Right atrium auricular region (tissue), 2 donors: ENCODE data around the gene SLC6A4. TPM values are rescaled to one million over a fixed set of nuclear protein-coding genes. Genes with fewer than 3 reads are reported as not detected.

ENCODE experiments used
- DNase-seq: peaks from one replicate; pipeline ENCODE4 v3.0.0-alpha.2; 2019; ENCODE audit warnings: low spot score
- H3K27ac ChIP-seq, 2 donors: fragments of 200-600 bp; sonication (generic); 1 replicate in 1 of 2; 2 replicates in 1 of 2; pipeline ENCODE4 v1.5.1; 2016 to 2019
- H3K27me3 ChIP-seq, 2 donors: fragments of 200-600 bp; sonication (generic); one replicate each; pipeline versions ENCODE4 v1.5.1 to v1.6.0; 2017 to 2019
- H3K36me3 ChIP-seq: fragments of 200-600 bp; sonication (generic); one replicate; pipeline ENCODE4 v1.5.1; 2016
- H3K4me1 ChIP-seq, 2 donors: fragments of 200-600 bp; sonication (generic); one replicate each; pipeline versions ENCODE4 v1.5.1 to v1.6.0; 2017 to 2019
- H3K4me3 ChIP-seq, 2 donors: fragments of 200-600 bp; sonication (generic); 1 replicate in 1 of 2; 2 replicates in 1 of 2; pipeline ENCODE4 v1.5.1; 2017 to 2019; ENCODE audit warnings: mild to moderate bottlenecking in 1 of 2, moderate library complexity in 1 of 2
- H3K9me3 ChIP-seq, 2 donors: fragments of 200-600 bp; sonication (generic); one replicate each; pipeline ENCODE4 v1.5.1; 2019
- CTCF ChIP-seq, 2 donors: fragments of 200-600 bp; sonication (generic); IDR thresholded peaks; one replicate each; pipeline ENCODE4 v1.5.1; 2019; ENCODE audit warnings: antibody characterized with exemption in 2 of 2
- total RNA-seq, 2 donors: library from RNA; depleted of rRNA; stranded (reverse); fragments of >200 nt; gene quantifications; one replicate each; pipeline ENCODE4 v1.1.0, GENCODE V29; 2016

SLC6A4 gene
- total RNA-seq, 2 donors from 2014 or later = 2.0 to 7.0 TPM

DNA sequence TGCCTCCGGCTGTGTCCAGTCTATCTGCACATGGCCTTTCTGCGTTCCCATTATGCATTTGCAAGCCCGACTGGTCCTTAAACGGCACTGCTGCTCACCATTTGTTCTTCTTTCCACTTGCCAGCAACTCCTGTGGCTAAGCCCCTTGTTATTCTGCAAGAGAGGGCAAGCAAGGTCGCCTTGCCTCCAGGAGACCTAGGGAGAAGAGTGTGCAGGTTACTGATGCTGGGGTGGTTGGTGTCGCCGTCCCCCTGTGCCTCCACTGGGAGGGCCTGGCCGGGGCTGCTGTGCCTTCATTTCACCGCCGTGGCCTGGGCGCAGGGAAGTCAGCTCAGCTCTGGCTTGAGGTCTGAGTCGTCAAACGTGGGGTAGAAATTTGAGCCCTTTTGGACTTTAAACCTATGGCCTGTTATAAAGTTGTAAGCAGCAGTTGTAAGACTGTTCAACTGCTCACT, 12.7 kb downstream of the SLC6A4 start:
- no peaks in the 10 kb centered on the region for H3K27me3 ChIP-seq
- H3K27ac ChIP-seq = no peak overlapping the region
- TF ChIP-seq CTCF (IDR thresholded peaks at IDR 0.05) = no peak
- no peaks in the 10 kb centered on the region for H3K36me3 ChIP-seq
- H3K4me3 ChIP-seq = no peak overlapping the region
- H3K9me3 ChIP-seq = no peaks in the 10 kb centered on the region
- no peaks in the 10 kb centered on the region for H3K4me1 ChIP-seq
- DNase-seq = no peak

DNA sequence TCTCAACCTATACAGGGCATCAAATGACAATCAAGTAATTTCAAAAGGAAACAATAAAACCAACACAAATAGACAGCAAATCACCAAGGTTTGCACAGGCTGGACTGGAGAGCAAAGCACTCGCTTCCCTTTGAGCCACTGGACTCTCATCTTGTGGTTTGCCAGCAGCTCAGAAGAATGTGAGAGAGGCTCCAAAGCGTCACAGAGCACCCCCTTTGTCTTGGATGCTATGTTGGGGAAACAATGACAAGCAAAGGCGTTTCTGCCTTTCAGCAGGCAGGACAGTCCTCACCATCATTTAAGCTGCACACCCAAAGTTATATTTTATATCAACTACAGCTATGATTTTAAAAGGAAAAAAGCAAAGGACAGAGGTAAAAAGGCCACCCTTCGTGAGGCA, 13.2 kb downstream of the SLC6A4 start:
- Histone ChIP-seq H3K27me3 (no peaks in the 10 kb centered on the region), H3K4me3 (no peak overlapping the region), H3K27ac (no peak overlapping the region), H3K36me3 (no peaks in the 10 kb centered on the region), H3K9me3 (no peaks in the 10 kb centered on the region), H3K4me1 (no peaks in the 10 kb centered on the region)
- DNase-seq = no peak
- no peak for TF ChIP-seq CTCF (IDR thresholded peaks at IDR 0.05)

GRCh38 chr17:30221346-30221745, 14.2 kb downstream of the SLC6A4 start:
- no peaks in the 10 kb centered on the region for H3K36me3 ChIP-seq
- no peaks in the 10 kb centered on the region for H3K9me3 ChIP-seq
- H3K4me1 ChIP-seq = no peaks in the 10 kb centered on the region
- no peak for TF ChIP-seq CTCF (IDR thresholded peaks at IDR 0.05)
- no peak for DNase-seq
- no peak overlapping the region for H3K4me3 ChIP-seq
- no peaks in the 10 kb centered on the region for H3K27me3 ChIP-seq
- H3K27ac ChIP-seq = no peak overlapping the region

- Histone ChIP-seq H3K9me3 (no peaks in the 10 kb centered on the region), H3K27me3 (no peaks in the 10 kb centered on the region), H3K4me1 (no peaks in the 10 kb centered on the region), H3K27ac (no peak overlapping the region), H3K4me3 (no peak overlapping the region), H3K36me3 (no peaks in the 10 kb centered on the region)
- DNase-seq = no peak
- TF ChIP-seq CTCF (IDR thresholded peaks at IDR 0.05) = no peak
Observed at GRCh38 chr17:30220414-30220813, 15.1 kb downstream of the SLC6A4 start.

GRCh38 chr17:30219833-30220232, 15.7 kb downstream of the SLC6A4 start:
- no peaks in the 10 kb centered on the region for H3K4me1 ChIP-seq
- H3K27me3 ChIP-seq = no peaks in the 10 kb centered on the region
- no peaks in the 10 kb centered on the region for H3K9me3 ChIP-seq
- no peak overlapping the region for H3K27ac ChIP-seq
- DNase-seq = no peak
- no peak overlapping the region for H3K4me3 ChIP-seq
- TF ChIP-seq CTCF (IDR thresholded peaks at IDR 0.05) = no peak
- no peaks in the 10 kb centered on the region for H3K36me3 ChIP-seq

DNA sequence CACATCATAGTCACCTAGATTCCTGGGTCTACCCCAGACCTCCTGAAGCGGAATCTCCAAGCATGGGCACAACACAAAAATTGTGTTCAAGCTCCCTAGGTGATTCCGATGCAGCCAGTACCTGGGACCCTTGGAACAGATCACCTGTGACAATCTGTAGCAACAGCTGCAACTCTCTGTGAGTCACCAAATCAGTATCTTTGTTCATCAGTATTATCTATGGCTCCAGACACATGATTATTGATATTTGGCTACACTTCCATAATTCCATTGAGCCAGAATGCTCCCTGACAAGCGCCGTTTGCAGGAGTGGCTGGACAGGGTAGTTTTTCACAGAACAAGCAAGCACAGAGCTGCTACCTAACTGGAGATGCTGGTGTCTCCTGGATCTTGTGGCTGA, 16.2 kb downstream of the SLC6A4 start:
- H3K9me3 ChIP-seq = no peaks in the 10 kb centered on the region
- H3K27me3 ChIP-seq = no peaks in the 10 kb centered on the region
- TF ChIP-seq CTCF (IDR thresholded peaks at IDR 0.05) = no peak
- H3K36me3 ChIP-seq = no peaks in the 10 kb centered on the region
- H3K4me3 ChIP-seq = no peak overlapping the region
- no peaks in the 10 kb centered on the region for H3K4me1 ChIP-seq
- no peak for DNase-seq
- no peak overlapping the region for H3K27ac ChIP-seq
